Parathyroid adenoma (tissue), 2 donors: ENCODE results near the gene RASSF10.

Experiments
- H2AFZ ChIP-seq: fragments of 300-600 bp; sonication (generic); one replicate; pipeline ENCODE4 v1.7.0; 2017; ENCODE audit warnings: antibody characterized with exemption, mild to moderate bottlenecking
- H3K27ac ChIP-seq: fragments of 300-600 bp; sonication (generic); one replicate; pipeline ENCODE4 v1.7.0; 2017
- H3K27me3 ChIP-seq: fragments of 300-600 bp; sonication (generic); one replicate; pipeline ENCODE4 v1.7.0; 2017; ENCODE audit warnings: low read length; ENCODE audit not compliant: control insufficient read depth, insufficient read depth
- H3K36me3 ChIP-seq: fragments of 300-600 bp; sonication (generic); one replicate; pipeline ENCODE4 v1.7.0; 2017; ENCODE audit warnings: low read length; ENCODE audit not compliant: control insufficient read depth, insufficient read depth
- H3K4me1 ChIP-seq: fragments of 300-600 bp; sonication (generic); one replicate; pipeline ENCODE4 v1.7.0; 2017; ENCODE audit warnings: control low read depth
- H3K4me2 ChIP-seq: fragments of 300-600 bp; sonication (generic); one replicate; pipeline ENCODE4 v1.7.0; 2017; ENCODE audit warnings: low read length
- H3K4me3 ChIP-seq: fragments of 300-600 bp; sonication (generic); one replicate; pipeline ENCODE4 v1.7.0; 2017; ENCODE audit warnings: low read depth, low read length
- H3K79me2 ChIP-seq: fragments of 300-600 bp; sonication (generic); one replicate; pipeline ENCODE4 v1.7.0; 2017; ENCODE audit warnings: control low read depth
- H3K9ac ChIP-seq: fragments of 300-600 bp; sonication (generic); one replicate; pipeline ENCODE4 v1.7.0; 2017; ENCODE audit warnings: mild to moderate bottlenecking
- H3K9me3 ChIP-seq: fragments of 300-600 bp; sonication (generic); one replicate; pipeline ENCODE4 v1.7.0; 2017; ENCODE audit warnings: low read length; ENCODE audit not compliant: control insufficient read depth
- TF ChIP-seq, protein P1 (sequence below): fragments of 300-600 bp; sonication (generic); IDR thresholded peaks from one replicate; pipeline ENCODE4 v1.7.0; 2017; ENCODE audit warnings: antibody characterized with exemption, mild to moderate bottlenecking
- donor health status: primary hyperparathyroidism.

The RASSF10 gene

DNA sequence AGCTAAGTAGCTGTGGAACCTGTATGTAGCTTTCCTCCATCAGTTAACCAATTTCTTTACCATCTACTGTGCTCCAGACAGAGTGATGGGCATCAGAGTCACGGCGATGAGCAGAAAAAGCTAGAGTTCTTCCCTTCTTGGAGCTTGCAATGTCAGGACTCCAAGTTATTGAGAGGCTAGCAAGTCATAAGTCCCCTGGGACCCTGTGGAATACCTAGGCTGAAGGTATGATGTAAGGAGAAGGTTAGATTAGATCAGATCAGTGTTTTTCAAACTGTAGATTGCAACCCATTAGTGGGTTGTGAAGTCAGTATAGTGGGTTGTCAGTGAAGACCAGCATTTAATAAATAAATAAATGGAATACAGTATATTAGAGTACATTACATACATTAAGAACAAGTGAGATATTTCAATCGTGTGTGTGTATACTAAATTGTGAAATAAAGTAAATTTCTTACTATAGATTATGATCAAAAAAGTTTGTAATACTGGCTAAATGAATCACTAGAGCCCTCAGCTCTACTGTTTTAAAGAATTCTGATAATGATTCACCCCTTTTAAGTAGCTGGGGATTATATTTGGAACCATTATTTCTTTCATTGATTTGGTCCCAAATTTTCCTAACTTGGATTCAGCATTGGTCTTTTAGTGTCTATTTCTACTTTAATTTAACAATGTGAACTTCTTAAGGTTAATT lies 52.3 kb downstream of the RASSF10 start:
- TF ChIP-seq, protein P1, sequence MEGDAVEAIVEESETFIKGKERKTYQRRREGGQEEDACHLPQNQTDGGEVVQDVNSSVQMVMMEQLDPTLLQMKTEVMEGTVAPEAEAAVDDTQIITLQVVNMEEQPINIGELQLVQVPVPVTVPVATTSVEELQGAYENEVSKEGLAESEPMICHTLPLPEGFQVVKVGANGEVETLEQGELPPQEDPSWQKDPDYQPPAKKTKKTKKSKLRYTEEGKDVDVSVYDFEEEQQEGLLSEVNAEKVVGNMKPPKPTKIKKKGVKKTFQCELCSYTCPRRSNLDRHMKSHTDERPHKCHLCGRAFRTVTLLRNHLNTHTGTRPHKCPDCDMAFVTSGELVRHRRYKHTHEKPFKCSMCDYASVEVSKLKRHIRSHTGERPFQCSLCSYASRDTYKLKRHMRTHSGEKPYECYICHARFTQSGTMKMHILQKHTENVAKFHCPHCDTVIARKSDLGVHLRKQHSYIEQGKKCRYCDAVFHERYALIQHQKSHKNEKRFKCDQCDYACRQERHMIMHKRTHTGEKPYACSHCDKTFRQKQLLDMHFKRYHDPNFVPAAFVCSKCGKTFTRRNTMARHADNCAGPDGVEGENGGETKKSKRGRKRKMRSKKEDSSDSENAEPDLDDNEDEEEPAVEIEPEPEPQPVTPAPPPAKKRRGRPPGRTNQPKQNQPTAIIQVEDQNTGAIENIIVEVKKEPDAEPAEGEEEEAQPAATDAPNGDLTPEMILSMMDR: no peak
- Histone ChIP-seq H3K27me3 (no peaks in the 10 kb centered on the region), H3K4me1 (no peaks in the 10 kb centered on the region), H2AFZ (no peak overlapping the region), H3K27ac (no peak overlapping the region), H3K4me3 (no peak overlapping the region), H3K9ac (no peak overlapping the region), H3K79me2 (no peaks in the 10 kb centered on the region), H3K36me3 (no peaks in the 10 kb centered on the region), H3K9me3 (no peaks in the 10 kb centered on the region), H3K4me2 (no peak overlapping the region)
